Vagina (tissue), 2 donors: ENCODE data around the gene ITFG1. TPM values are rescaled to one million over a fixed set of nuclear protein-coding genes. Genes with fewer than 3 reads are reported as not detected.

ENCODE experiments used
- DNase-seq, 2 donors: peaks; one replicate each; pipeline ENCODE4 v3.0.0-alpha.2; 2017; ENCODE audit errors: extremely low spot score in 2 of 2
- H3K27ac ChIP-seq: fragments of 200-600 bp; sonication (generic); one replicate; pipeline ENCODE4 v1.5.1; 2019
- H3K27me3 ChIP-seq: fragments of 200-600 bp; sonication (generic); one replicate; pipeline ENCODE4 v1.5.1; 2019
- H3K36me3 ChIP-seq, 2 donors: fragments of 200-600 bp; sonication (generic); one replicate each; pipeline ENCODE4 v1.5.1; 2017 to 2019
- H3K4me1 ChIP-seq: fragments of 200-600 bp; sonication (generic); one replicate; pipeline ENCODE4 v1.5.1; 2019
- H3K4me3 ChIP-seq, 2 donors: fragments of 200-600 bp; sonication (generic); 1 replicate in 1 of 2; 2 replicates in 1 of 2; pipeline ENCODE4 v1.5.1; 2016 to 2019
- H3K9me3 ChIP-seq: fragments of 200-600 bp; sonication (generic); one replicate; pipeline ENCODE4 v1.5.1; 2019
- CTCF ChIP-seq, 3 experiments: fragments of 450-650 bp in 2 of 3; fragments of 200-600 bp in 1 of 3; sonication (generic) in 1 of 3; IDR thresholded peaks; one replicate each; pipeline ENCODE4 v1.5.1; 2017 to 2019; ENCODE audit warnings: antibody characterized with exemption in 3 of 3, mild to moderate bottlenecking in 2 of 3, moderate library complexity in 2 of 3
- POLR2A ChIP-seq, 2 donors: fragments of 450-650 bp; IDR thresholded peaks; one replicate each; pipeline ENCODE4 v1.6.1; 2017; ENCODE audit warnings: antibody characterized with exemption in 2 of 2, mild to moderate bottlenecking in 2 of 2, moderate library complexity in 2 of 2
- POLR2AphosphoS5 ChIP-seq, 2 donors: sonication (generic); formaldehyde crosslinking; IDR thresholded peaks; one replicate each; pipeline ENCODE4 v1.9.0; 2017; ENCODE audit warnings: antibody characterized with exemption in 2 of 2, mild to moderate bottlenecking in 2 of 2, low read depth in 1 of 2; ENCODE audit not compliant: insufficient read depth in 1 of 2
- intact Hi-C: fragments of 100-400 bp; cut with DNase I; formaldehyde crosslinking; loops from one replicate; pipeline ENCODE4 v1.15.1; 2023
- total RNA-seq: library from RNA; depleted of rRNA; stranded (reverse); fragments of >200 nt; gene quantifications from one replicate; pipeline ENCODE4 v1.2.3, GENCODE V29; 2016

The ITFG1 gene
- total RNA-seq, 1 donor from 2014 or later, result 24.8 TPM

- Histone ChIP-seq H3K27ac (no peak overlapping the region), H3K4me3 (no peak overlapping the region), H3K4me1 (no peaks in the 10 kb centered on the region), H3K36me3 (peaks cover 0 to 8% of the 10 kb centered on the region in 2 donors), H3K9me3 (no peaks in the 10 kb centered on the region), H3K27me3 (no peaks in the 10 kb centered on the region)
- TF ChIP-seq CTCF (IDR thresholded peaks at IDR 0.05), result no peak
- TF ChIP-seq POLR2AphosphoS5 (IDR thresholded peaks at IDR 0.05; ENCODE audit: insufficient read depth in 1 of 2, low read depth in 1 of 2), result no peak
- no peak for TF ChIP-seq POLR2A (IDR thresholded peaks at IDR 0.05)
- no peak for DNase-seq
- intact Hi-C loops, result no loop called here
Observed at GRCh38 chr16:47431960-47432359, 28.9 kb downstream of the ITFG1 start.

GRCh38 chr16:47426806-47427205 lies 34.1 kb downstream of the ITFG1 start:
- intact Hi-C loops, result no loop called here

GRCh38 chr16:47424846-47425245 lies 36.0 kb downstream of the ITFG1 start:
- peaks cover 0 to 21% of the 10 kb centered on the region in 2 donors for H3K36me3 ChIP-seq
- H3K27ac ChIP-seq, result no peak overlapping the region
- DNase-seq, result no peak
- intact Hi-C loops, result no loop called here
- no peaks in the 10 kb centered on the region for H3K27me3 ChIP-seq
- no peak for TF ChIP-seq POLR2AphosphoS5 (IDR thresholded peaks at IDR 0.05; ENCODE audit: insufficient read depth in 1 of 2, low read depth in 1 of 2)
- TF ChIP-seq POLR2A (IDR thresholded peaks at IDR 0.05), result no peak
- no peak for TF ChIP-seq CTCF (IDR thresholded peaks at IDR 0.05)
- H3K4me3 ChIP-seq, result no peak overlapping the region
- no peaks in the 10 kb centered on the region for H3K4me1 ChIP-seq
- H3K9me3 ChIP-seq, result no peaks in the 10 kb centered on the region

More at GRCh38 chr16:47426806-47427205, 34.1 kb downstream of the ITFG1 start:
- Histone ChIP-seq H3K27me3 (no peaks in the 10 kb centered on the region), H3K9me3 (no peaks in the 10 kb centered on the region), H3K4me1 (no peaks in the 10 kb centered on the region), H3K36me3 (peaks cover 0 to 21% of the 10 kb centered on the region in 2 donors), H3K4me3 (no peak overlapping the region), H3K27ac (no peak overlapping the region)
- no peak for DNase-seq
- TF ChIP-seq POLR2A (IDR thresholded peaks at IDR 0.05), result no peak
- no peak for TF ChIP-seq POLR2AphosphoS5 (IDR thresholded peaks at IDR 0.05; ENCODE audit: insufficient read depth in 1 of 2, low read depth in 1 of 2)
- no peak for TF ChIP-seq CTCF (IDR thresholded peaks at IDR 0.05)

GRCh38 chr16:47416869-47417268 lies 44.0 kb downstream of the ITFG1 start:
- Histone ChIP-seq H3K27ac (no peak overlapping the region), H3K36me3 (no peaks in the 10 kb centered on the region), H3K4me1 (no peaks in the 10 kb centered on the region), H3K4me3 (no peak overlapping the region), H3K9me3 (no peaks in the 10 kb centered on the region), H3K27me3 (no peaks in the 10 kb centered on the region)
- TF ChIP-seq POLR2AphosphoS5 (IDR thresholded peaks at IDR 0.05; ENCODE audit: insufficient read depth in 1 of 2, low read depth in 1 of 2) (no peak), CTCF (IDR thresholded peaks at IDR 0.05) (no peak), POLR2A (IDR thresholded peaks at IDR 0.05) (no peak)
- no peak for DNase-seq
- intact Hi-C loops, result no loop called here

GRCh38 chr16:47413041-47413440 lies 47.8 kb downstream of the ITFG1 start:
- intact Hi-C loops, result no loop called here
- H3K4me1 ChIP-seq, result no peaks in the 10 kb centered on the region
- no peak overlapping the region for H3K27ac ChIP-seq
- no peaks in the 10 kb centered on the region for H3K27me3 ChIP-seq
- TF ChIP-seq POLR2A (IDR thresholded peaks at IDR 0.05), result no peak
- TF ChIP-seq CTCF (IDR thresholded peaks at IDR 0.05), result no peak
- no peak for TF ChIP-seq POLR2AphosphoS5 (IDR thresholded peaks at IDR 0.05; ENCODE audit: insufficient read depth in 1 of 2, low read depth in 1 of 2)
- DNase-seq, result no peak
- no peaks in the 10 kb centered on the region for H3K9me3 ChIP-seq
- no peak overlapping the region for H3K4me3 ChIP-seq
- no peaks in the 10 kb centered on the region for H3K36me3 ChIP-seq
